LoVo (cell line): Measurements from ENCODE around the gene SERTAD1.

Experiments used
- DNase-seq: peaks from one replicate; pipeline ENCODE4 v3.0.0-alpha.2; 2016; ENCODE audit warnings: low spot score

The SERTAD1 gene

DNA sequence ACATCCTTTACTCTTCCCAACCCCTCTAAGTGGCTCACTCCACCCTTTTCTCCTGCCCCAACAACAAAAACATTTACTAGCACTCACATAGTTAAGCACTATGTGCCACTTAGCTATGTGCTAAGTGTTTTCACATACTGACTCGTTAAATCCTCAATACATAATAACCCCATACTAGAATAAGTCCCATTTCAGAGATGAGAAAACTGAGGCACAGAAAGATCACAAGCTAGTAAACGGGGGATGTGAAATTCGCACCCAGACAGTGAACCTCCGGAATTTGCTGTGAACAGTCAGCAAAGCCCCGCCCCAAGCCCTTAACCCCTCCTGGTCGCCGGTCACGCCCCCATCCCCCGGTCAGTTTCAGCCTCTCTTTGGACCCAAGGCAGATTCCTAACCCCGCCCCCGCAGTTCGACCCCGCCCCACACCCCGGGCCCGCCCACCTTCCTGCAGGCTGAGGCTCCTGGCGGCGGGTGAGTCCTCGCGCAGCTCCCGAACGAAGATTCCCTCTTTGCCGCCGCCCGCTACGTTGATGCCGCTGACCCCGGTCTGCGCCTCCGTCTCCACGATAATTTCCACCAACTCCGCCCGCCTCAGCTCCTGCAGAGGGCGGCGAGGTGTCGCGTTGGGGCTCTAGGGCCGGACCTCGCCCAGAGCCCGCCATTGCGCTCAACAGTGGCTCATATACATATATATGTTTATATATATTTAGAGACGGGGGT, 22.4 kb downstream of the SERTAD1 start:
- DNase-seq: peak; percentile 85

DNA sequence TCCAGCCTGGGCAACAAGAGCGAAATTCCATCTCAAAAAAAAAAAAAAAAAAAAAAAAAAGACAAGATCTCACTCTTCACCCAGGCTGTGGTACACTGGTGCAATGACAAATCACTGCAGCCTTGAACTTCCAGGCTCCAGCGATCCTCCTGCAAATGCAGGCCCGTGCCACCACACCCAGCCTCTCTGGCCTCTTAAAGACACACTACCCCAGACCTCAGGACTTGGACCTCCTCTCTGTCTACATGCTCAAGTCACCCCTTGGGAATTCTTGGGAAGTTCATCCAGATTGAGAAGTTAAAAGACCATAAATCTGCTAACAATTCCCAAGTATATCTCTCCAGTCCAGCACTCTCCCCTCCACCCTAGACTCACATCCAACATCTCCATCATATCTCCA, 25.2 kb downstream of the SERTAD1 start:
- DNase-seq: no peak

DNA sequence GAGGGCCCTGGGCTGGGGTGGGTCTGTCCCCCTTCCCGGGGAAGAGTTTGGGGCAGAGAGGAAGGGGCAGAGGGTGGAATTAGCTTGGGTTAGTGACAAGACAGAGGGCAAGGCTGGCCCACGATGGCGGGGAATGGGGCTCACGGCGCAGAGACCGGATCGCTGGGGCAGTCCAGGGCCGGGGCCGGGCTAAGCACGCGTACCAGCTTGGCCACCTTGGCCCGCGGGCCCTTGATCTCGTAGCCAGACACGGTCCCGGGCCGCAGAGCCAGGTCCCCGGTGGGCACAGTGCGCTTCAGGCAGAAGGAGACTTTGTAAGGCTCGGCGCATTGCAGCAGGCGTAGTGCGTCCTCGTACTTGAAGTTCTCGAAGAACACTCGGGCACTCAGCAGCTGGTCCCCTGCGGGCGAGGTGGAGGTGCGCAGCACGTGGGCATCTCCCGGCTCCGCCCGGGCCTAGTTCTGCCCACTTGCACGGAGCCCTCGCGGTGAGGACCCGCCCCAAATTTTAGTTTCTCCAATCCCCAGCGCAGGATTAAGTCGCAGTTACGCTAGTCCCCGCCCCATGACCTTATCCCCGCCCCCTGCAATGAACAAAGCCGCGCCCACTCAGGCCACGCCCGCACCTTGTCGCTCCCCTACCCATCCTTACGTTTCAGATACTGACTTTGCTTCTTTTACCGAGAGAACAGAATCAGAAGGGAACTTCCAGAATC, 27.2 kb downstream of the SERTAD1 start:
- DNase-seq: no peak

DNA sequence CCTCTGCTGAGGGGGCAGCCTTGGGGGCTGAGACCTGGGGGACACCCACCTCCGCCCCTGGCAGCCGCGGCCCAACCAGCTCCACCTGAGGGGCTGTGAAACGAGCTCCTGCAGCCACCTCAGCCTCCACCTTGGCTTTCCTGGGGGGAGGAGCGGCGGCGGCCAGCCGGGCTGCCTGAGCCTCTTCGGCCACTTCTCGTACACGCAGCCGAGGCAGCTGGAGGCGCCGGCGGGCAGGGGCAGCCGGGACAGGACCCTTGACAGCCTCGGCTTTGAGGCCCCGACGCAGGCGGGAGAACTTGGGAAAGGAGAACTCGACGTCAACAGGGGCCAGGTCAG, 28.3 kb downstream of the SERTAD1 start:
- no peak for DNase-seq

DNA sequence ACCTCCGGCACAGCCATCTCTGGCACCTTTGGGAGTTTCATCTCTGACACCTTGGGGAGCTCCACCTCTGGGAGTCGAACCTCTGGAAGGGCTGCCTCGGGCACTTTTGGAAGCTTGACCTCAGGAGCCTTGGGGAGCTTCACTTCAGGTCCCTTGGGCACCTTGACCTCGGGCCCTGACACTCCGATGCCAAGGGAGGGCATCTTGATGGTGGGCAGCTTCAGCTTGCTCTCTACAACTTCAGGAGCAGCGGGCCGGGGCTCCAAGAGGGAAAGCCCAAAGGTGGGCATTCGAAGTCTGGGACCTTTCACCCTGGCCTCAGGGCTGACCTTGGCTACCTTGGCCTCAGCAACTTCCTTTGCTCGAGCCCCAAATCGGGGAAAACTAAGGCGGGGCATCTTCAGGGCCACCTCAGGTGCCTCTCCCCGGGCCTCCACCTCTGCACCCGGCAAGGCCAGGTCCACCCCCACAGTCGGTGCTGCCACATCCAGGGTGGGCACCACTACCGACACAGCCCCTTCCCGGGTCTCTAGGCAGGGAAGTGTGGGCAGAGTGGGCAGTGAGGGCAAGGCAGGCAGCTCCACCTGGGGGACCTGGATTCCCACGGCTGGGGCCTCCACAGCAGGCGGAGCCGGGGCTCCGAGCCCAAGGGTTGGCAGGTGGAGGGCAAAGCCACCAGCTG, 28.8 kb downstream of the SERTAD1 start:
- DNase-seq: no peak

DNA sequence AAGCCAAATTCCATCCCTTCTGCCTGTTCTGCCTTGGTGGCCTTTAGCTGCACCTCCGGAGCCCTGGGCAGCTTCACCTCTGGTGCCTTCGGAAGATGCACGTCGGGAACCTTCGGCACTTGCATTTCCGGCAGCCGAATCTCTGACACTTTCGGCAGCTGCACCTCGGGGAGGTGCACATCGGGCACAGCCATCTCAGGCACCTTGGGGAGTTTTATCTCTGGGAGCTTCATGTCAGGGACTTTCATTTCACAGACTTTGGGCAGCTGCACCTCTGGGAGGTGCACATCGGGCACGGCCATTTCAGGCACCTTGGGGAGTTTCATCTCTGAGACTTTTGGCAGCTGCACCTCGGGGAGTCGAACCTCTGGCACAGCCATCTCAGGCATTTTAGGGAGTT, 29.8 kb downstream of the SERTAD1 start:
- no peak for DNase-seq

DNA sequence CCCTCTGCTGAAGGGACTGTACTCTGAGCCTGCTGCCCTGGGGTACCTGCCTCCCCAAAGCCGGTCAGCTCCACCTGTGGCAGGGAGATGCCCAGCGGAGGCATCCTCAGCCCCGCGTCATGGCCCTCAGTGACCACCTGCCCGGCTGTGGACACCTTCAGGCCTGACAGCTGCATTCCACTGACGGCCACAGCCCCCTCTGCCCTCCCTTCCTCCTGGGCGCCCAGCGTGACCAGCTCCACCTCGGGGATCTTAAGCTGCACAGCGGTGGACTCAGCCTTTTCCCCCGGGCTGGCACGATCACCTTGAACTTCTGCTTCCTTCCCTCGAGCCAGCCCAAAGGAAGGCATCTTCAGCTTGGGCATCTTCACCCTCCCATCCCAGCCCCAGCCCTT, 31.0 kb downstream of the SERTAD1 start:
- DNase-seq: no peak

DNA sequence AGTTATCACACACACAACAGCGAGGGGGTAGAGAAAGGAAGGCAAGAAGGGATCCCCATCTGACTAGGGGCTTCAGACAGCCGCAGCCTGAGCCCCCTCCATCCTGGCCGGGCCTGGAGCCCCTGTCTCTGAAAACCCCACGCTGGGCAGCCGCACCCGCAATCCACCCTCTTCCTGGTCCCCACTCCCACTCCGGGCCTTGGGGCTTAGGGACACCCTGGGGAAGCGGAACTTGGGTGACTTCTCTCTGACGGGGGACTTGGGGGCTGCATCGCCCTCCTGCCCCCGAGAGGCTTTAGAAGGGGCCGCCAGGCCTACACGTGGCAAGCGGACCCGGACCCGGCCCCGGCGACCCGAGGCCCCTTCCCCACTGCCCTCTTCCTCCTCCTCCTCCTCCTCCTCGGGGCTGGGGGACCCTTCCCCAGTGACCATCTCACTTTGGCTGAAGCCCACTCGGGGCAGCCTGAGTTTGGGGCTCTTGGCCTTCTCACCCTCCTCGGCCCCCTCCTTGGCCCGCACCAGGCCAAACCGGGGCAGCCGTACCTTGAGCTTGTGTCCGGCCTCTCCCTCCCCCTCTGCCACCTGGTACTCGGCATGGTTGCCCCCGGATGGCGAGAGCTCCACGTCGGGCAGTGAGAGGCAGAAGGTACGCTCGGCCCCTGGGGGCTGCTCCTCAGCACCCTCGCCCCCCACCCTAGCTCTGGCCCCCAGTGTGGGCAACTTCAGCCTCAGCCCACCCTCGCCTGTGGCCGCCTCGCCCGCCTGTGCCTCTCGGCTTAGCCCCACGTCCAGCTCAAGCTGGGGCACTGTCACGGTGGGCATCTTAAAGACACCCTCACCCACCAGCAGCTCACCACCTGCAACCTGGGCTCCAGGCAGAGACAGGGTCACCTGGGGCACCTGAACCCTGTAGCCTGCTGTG, 31.6 kb downstream of the SERTAD1 start:
- DNase-seq: no peak

DNA sequence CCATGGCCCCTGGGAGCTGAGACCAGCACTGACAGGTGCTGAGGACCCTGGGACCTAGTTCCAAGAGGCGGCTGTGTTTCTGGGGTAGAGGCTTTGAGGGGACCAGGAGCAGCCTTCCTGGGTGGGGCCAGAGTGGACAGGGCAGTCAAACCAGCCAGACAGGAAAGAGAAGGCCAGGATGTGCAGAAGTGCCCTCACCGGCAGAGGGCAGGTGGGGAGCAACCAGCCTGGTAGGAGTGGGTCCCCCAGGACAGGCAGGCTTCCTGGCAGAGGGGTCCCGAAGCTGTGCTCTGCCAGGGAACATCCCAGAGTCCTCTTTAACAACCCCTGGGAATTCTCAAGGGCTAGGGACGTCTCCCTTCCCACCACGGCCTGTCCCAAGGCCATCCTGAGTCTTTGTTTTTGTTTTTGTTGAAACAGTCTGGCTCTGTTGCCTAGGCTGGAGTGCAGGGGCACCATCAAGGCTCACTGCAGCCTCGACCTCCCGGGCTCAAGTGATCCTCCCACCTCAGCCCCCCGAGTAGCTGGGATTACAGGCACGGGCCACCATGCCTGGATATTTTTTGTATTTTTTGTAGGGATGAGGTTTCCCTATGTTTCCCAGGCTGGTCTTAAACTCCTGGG, 32.8 kb downstream of the SERTAD1 start:
- DNase-seq: peak; percentile 9

DNA sequence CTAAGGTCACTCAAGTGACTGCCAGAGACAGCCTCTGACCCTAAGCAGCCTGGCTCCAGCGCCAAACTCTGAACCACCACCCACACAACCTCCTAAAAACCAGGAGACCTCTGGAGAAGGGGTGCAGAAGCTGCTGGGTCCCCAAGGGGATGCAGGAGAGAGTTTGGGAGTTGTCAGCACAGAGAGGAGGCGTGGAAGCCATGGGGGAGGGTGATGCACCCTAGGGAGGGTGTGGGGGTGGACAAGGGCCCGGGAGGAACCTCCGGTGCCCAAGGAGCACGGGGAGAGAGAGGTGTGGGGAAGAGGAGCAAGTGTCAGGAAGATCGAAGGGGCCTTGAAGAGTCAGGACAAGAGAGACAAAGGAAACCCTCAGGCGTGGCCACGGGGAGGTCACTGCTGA, 33.7 kb downstream of the SERTAD1 start:
- no peak for DNase-seq

DNA sequence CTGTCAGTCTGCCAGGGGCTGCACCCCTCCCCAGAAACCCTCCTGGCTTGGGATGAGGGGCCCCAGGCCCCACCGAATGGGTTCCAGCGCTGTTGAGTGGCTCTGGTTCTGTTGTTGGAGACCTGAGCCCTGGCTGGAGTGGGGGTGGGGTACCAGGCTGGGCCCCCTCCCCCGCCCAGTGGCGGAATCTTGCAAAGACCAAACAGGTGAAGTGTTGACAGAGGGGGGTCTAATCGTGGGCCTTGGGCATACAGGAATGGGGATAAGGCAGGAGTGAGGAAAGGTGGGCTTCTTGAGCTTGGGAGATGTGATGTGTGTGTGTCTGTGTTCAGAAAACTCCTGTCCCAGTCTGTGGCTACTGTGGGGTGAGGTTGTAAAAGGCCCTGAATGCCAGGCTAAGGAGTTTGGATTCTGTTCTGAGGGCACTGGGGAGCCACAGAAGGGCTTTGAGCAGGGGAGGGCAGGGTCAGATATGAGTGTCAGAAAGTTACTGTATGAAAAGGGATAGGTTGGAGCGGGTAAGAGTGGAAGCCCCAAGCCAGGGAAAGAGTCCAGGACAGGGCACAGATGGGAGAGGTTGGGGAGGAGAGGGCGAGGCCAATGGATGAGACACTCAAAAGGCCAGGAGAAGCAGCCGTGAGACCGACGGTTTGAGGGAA, 35.6 kb downstream of the SERTAD1 start, which contains the start of gene HIPK4:
TSS of gene HIPK4 (minus strand) at position 98 of the 659 bp plus-strand sequence. CDS start 279 bp downstream, outside the sequence.
- DNase-seq: no peak

DNA sequence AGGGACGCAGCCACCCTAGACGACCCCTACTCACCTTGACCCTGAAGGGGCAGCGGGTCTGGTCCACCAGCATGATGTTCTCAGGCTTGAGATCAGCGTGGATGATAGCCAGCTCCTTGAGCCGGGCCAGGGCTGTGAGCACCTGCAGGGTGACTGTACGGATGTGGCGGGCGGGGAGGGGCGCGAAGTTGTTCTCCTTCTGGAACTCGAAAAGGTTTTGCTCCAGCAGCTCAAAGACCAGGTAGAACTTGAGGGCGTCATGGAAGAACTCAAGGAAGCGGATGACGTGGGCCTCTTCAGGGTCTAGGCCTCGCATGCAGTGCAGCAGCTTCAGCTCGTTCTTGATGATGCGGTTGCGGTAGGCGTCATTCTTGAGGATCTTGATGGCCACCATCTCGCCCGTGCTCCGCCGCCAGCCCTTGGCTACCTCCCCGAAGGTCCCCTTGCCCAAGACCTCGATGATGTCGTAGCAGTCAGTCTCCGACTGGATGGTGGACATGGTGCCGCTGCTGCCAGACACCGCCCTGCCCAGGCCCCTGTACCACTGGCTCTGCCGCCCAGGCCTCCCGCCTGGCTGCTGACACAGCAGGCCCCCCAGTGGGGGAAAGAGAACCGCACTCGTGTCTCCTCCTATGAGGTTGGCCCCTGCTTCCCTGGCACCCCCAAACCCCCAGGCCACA, 36.2 kb downstream of the SERTAD1 start:
- no peak for DNase-seq

DNA sequence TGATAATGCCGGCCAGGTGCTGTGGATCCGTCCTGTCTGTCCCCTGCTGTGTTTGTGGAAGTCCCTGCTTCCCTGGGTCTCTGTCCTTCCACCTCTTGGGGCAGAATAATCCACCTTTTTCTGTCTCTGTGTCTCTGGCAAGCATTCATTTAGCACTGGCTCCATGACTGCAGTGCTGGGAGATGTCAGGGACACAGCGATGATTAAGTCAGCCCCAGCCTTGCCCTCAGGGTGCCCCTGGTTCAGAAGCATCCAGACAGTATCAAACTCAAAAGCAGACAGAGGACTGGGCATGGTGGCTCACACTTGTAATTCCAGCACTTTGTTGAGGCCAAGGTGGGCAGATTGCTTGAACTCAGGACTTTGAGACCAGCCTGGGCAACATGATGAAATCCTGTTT, 37.3 kb downstream of the SERTAD1 start:
- DNase-seq: no peak

DNA sequence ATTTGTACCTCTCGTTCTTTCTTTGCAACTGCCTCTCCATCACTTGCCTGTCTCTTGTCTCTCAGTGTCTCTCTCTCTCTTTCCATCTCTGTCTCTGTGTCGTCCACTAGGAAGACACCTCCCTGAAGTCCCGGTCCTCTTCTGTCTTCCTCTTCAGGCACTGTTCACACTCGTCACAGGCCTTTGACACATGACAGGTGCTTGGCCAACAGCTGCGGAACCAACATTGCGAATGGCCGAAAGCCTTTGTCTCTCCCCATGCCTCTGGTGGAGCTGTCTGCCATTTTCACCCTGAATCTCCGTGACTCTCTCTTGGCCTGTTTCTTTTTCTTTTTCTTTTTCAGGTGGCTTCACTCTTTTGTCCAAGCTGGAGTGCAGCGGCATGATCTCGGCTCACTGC, 38.6 kb downstream of the SERTAD1 start:
- no peak for DNase-seq

DNA sequence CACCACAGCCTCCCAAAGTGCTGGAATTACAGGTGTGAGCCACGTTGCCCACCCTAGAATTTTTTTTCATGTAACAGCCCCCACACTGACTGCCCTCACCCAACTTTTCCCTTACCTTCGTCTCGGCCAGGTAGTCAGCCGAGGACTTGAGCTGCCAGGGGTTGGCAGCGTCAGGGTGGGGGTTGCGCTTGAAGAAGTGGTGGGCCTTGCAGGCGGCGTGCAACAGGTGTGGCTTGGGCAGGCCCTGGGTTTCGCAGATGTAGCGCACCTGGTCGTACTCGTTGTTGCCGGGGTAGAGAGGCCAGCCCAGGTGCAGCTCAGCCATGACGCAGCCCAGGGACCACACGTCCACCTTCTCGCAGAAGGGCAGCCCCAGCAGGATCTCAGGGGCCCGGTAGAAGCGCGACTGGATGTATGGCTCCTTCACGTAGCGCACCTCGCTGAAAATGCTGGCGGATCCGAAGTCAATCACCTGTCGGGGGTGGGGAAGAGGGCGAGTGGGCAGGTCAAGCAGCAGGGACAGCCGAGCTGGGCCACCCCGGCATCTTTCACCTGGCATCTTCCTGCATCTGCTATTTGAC, 42.0 kb downstream of the SERTAD1 start:
- no peak for DNase-seq

DNA sequence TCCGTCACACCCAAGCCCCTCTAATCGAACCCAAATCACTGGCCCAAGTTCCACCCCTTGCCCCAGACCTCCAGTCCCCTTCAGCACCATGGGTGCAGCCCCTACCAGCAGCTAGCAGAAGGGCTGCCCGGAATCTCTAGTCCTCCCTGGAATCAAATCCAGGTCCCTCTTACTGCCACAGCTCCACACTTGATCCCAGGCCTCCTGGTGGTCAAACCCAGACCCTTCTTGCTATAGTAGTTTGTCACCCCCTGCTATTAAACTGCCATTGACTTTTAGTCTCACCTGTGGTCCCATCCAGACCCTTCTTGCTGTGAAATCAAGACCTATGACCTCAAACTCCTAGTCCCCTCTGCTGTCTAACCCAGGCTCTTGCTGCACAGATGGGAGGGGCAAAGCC, 44.5 kb downstream of the SERTAD1 start:
- no peak for DNase-seq

DNA sequence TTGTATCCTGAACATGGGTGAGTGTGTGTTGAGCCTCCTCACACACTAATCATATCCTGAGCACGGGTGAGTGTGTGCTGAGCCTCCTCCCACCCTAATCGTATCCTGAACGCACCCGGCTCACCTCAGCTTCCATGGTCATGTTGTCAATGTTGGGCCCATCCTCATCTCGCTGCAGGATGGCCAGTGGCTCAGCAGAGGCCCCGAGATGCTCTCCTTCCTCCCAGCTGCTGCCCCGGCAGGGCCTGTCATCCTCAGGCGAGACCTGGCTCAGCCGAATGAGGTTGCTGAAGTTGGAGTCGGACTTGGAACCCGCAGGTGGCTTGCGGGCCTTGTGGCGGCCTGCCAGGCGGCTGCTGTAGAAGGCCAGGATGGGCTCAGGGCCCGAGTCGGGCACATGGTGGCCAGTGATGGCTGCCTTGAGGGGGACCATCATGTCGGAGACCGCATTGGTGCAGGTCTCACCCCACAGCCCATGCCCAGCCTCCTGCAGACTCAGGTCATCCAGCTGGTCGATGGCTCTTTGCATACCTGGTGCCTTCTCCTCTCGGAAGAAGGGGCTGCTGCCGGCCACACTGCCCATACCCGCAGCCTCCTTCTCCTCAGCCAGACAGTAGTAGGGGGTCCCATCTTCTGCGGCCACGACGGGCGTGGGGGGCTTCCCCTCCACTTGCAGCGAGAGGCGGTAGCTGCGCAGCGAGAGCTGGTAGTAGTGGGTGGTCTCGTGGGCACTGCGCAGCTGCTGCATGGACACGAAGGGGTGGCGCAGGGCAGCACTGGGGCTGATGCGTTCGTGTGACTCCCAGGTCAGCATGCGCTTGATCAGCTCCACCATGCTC, 45.4 kb downstream of the SERTAD1 start:
- DNase-seq: no peak

DNA sequence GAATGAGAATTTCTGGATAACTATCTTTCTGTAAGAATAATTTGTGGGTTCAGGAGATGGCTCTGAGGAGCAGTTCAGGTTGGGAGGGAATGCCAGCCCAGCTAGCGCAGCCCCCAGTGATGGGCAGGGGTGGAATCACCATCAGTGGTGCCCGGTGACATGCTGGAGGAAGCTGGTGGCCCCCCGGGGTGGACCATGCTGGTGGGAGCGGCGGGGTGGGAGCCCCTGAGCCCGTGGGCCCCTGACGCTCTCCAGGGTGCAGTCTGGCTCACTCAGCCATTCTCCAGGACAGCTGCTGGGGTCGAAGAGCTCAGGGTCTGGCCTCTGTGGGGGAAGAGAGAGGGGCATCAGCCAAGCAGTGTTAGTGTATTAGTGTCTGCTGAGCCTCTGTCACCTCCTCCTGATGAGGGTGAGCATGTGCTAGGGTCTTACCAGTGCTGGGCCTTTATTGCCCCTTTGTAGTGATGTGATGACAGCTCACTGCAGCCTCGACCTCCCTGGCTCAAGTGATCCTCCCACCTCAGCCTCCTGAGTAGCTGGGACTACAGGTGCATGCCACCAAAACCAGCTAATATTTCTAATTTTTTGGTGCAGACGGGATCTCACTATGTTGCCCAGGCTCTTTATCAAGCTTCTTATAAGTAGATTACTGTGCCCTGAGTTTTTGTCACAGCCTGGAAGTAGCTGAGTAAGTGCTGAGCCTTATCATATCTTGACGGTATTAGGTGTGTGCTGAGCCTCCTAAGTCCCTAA, 46.2 kb downstream of the SERTAD1 start:
- no peak for DNase-seq

DNA sequence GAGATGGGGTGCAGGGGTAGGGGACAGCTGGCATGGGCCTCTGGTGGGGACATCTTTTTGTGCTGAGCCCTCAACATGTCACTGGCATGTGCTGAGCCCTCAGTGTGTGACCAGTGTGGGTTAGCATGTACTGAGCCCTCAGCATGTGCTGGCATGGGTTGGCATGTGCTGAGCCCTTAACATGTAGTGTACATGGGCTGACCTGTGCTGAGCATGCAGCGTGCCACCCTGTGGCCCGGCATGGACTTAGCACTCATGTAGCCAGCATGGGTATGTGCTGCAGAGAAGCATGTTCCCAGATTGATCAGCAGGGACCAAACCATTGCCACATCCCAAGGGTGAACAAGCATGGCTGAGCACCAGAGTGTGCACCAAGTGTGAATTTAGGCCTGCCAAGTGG, 47.3 kb downstream of the SERTAD1 start:
- DNase-seq: no peak
